ENCODE results near the gene EXOC3L1. TPM values are rescaled to one million over a fixed set of nuclear protein-coding genes. Genes with fewer than 3 reads are reported as not detected.

Gene EXOC3L1
- total and polyA plus RNA-seq, 2 of the 13 experiments (the other 11 are each of a cell fraction or from before 2014, with no cell fraction given), result 0.12 TPM; not detected in 1

GRCh38 chr16:67170168-67170948 lies 19.6 kb downstream of the EXOC3L1 start, which contains the start of gene NOL3 (continued):
- TF ChIP-seq ZNF142 (CRISPR knock-in tag; IDR thresholded peaks at IDR 0.05), result no peak
- peak; percentile 16; the same call in 1 of the 2 replicates for TF ChIP-seq RELA (CRISPR knock-in tag; IDR thresholded peaks at IDR 0.05)
- no peak for TF ChIP-seq E2F5 (CRISPR knock-in tag; conservative IDR thresholded peaks at IDR 0.05)
- 0 out of 2 replicates have a peak, but pooled peaks have one; percentile 12 for TF ChIP-seq ZNF235 (CRISPR knock-in tag; IDR thresholded peaks at IDR 0.05; ENCODE audit: borderline replicate concordance)
- TF ChIP-seq ZNF484 (CRISPR knock-in tag; IDR thresholded peaks at IDR 0.05; ENCODE audit: borderline replicate concordance, low read depth), result no peak
- no peak for TF ChIP-seq MTA1 (CRISPR knock-in tag; IDR thresholded peaks at IDR 0.05; ENCODE audit: borderline replicate concordance)
- TF ChIP-seq POLR2AphosphoS2 (IDR thresholded peaks at IDR 0.05; ENCODE audit: low read depth, low read length), result no peak
- 0 out of 2 replicates have a peak, but pooled peaks have one; percentile 47 for TF ChIP-seq ZBTB1 (CRISPR knock-in tag; IDR thresholded peaks at IDR 0.05; ENCODE audit: borderline replicate concordance)
- TF ChIP-seq PRDM4 (CRISPR knock-in tag; IDR thresholded peaks at IDR 0.05; ENCODE audit: borderline replicate concordance), result no peak
- peak; percentile 55; the same call in 1 of the 2 replicates for TF ChIP-seq MYC (CRISPR knock-in tag; IDR thresholded peaks at IDR 0.05; ENCODE audit: borderline replicate concordance)
- TF ChIP-seq KDM5B (CRISPR knock-in tag; IDR thresholded peaks at IDR 0.05; ENCODE audit: borderline replicate concordance), result peak; percentile 60; the same call in 1 of the 2 replicates
- TF ChIP-seq NFE2L1 (CRISPR knock-in tag; IDR thresholded peaks at IDR 0.05; ENCODE audit: borderline replicate concordance), result peak; percentile 94
- peak; percentile 67; the same call in 1 of the 2 replicates for TF ChIP-seq FOXO1 (CRISPR knock-in tag; IDR thresholded peaks at IDR 0.05)
- TF ChIP-seq CEBPG (CRISPR knock-in tag; IDR thresholded peaks at IDR 0.05), result peak; percentile 21; the same call in 1 of the 2 replicates

Data from HepG2 (cell line).